Uterus (tissue), 2 donors: ENCODE results near the gene SLC6A9.

Source experiments
- POLR2A ChIP-seq, 2 donors: fragments of 450-650 bp; IDR thresholded peaks; one replicate each; pipeline ENCODE4 v1.6.1; 2016; ENCODE audit warnings: antibody characterized with exemption in 2 of 2, mild to moderate bottlenecking in 1 of 2, moderate library complexity in 1 of 2
- TF ChIP-seq, protein P1 (sequence below), 4 experiments: fragments of 200-600 bp in 2 of 4; fragments of 450-650 bp in 2 of 4; sonication (generic) in 2 of 4; IDR thresholded peaks; one replicate each; pipeline ENCODE4 v1.5.1; 2016 to 2019; ENCODE audit warnings: antibody characterized with exemption in 4 of 4, mild to moderate bottlenecking in 2 of 4, moderate library complexity in 1 of 4

DNA sequence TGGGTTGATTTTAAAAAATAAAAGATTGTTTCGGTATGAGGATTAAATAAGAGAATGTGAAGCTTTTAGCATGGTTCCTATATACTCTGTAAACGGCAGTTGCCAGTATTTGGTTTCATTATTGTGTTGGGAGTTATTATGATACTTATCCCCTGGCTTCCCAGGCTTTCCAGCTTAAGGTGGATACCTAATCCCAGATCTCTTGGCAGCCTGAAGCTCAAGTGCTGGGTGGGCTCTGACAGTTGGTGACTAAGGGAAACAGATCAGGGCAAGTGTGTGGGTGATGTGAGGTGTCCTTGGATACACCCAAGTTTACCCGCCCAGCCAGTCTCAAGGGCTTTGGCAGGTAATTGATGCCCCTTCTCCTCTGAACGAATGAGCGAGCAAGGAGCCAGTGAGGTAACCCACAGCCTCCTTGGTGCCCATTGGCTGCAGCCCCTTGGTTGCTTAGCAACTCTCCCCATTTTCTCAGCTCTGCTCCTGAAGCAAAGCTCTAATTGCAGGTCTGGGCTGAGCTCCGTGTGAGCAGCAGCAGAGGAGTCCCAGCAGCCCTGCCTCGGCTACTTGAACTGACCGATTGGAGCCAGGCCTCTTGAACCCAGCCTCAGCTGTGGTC is 78.4 kb downstream of the SLC6A9 start:
- TF ChIP-seq, protein P1, sequence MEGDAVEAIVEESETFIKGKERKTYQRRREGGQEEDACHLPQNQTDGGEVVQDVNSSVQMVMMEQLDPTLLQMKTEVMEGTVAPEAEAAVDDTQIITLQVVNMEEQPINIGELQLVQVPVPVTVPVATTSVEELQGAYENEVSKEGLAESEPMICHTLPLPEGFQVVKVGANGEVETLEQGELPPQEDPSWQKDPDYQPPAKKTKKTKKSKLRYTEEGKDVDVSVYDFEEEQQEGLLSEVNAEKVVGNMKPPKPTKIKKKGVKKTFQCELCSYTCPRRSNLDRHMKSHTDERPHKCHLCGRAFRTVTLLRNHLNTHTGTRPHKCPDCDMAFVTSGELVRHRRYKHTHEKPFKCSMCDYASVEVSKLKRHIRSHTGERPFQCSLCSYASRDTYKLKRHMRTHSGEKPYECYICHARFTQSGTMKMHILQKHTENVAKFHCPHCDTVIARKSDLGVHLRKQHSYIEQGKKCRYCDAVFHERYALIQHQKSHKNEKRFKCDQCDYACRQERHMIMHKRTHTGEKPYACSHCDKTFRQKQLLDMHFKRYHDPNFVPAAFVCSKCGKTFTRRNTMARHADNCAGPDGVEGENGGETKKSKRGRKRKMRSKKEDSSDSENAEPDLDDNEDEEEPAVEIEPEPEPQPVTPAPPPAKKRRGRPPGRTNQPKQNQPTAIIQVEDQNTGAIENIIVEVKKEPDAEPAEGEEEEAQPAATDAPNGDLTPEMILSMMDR (IDR thresholded peaks at IDR 0.05), result no peak
- TF ChIP-seq POLR2A (IDR thresholded peaks at IDR 0.05), result no peak
